SK-N-SH treated with all-trans-retinoic acid at 6 μM for 48 hours (cell line): ENCODE data around the gene PSAP.

ENCODE experiments used
- OSR1 ChIP-seq: fragments of 250-450 bp; sonication (Bioruptor Pico); IDR thresholded peaks from 2 replicates; pipeline ENCODE4 v1.8.0; 2022; ENCODE audit warnings: moderate library complexity, mild to moderate bottlenecking, inconsistent platforms
- TOX ChIP-seq: fragments of 250-450 bp; sonication (Bioruptor Pico); IDR thresholded peaks from 2 replicates; pipeline ENCODE4 v1.8.0; 2021; ENCODE audit warnings: mild to moderate bottlenecking, moderate library complexity, borderline replicate concordance
- ZNF8 ChIP-seq: fragments of 450-650 bp; formaldehyde crosslinking; IDR thresholded peaks from 2 replicates; pipeline ENCODE4 v1.5.0; 2020; ENCODE audit warnings: mild to moderate bottlenecking, moderate library complexity
- TF ChIP-seq, protein P1 (sequence below): fragments of 250-450 bp; sonication (Bioruptor Pico); IDR thresholded peaks from 2 replicates; pipeline ENCODE4 v1.8.0; 2020; ENCODE audit warnings: mild to moderate bottlenecking, moderate library complexity, borderline replicate concordance

DNA sequence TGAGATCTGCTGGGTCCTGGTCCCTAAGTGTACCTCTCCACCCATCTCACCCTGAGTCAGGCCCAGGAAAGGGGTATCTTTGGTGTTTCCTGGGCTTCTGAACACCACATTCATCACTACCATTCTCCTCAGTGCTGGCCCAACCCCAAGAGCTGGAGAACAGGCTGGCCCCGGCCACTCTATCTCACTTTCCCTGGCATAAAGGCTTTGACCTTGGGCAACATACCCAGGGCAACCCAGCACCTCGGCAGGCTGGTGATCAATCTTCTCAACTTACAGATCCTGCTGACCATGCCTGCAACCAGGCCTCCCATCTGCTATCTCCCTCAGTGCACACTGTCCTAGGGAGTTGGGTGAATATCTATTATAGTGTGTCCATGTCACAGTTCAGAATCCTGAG, 79.8 kb downstream of the PSAP start:
- no peak for TF ChIP-seq ZNF8 (CRISPR knock-in tag)
- TF ChIP-seq TOX (CRISPR knock-in tag): no peak
- TF ChIP-seq OSR1 (CRISPR knock-in tag): no peak
- TF ChIP-seq, protein P1, sequence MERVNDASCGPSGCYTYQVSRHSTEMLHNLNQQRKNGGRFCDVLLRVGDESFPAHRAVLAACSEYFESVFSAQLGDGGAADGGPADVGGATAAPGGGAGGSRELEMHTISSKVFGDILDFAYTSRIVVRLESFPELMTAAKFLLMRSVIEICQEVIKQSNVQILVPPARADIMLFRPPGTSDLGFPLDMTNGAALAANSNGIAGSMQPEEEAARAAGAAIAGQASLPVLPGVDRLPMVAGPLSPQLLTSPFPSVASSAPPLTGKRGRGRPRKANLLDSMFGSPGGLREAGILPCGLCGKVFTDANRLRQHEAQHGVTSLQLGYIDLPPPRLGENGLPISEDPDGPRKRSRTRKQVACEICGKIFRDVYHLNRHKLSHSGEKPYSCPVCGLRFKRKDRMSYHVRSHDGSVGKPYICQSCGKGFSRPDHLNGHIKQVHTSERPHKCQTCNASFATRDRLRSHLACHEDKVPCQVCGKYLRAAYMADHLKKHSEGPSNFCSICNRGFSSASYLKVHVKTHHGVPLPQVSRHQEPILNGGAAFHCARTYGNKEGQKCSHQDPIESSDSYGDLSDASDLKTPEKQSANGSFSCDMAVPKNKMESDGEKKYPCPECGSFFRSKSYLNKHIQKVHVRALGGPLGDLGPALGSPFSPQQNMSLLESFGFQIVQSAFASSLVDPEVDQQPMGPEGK (CRISPR knock-in tag): no peak
